CD4-positive, alpha-beta T cell (primary cell): ENCODE results near the gene RGS9. TPM values are rescaled to one million over a fixed set of nuclear protein-coding genes. Genes with fewer than 3 reads are reported as not detected.

Source experiments
- ATAC-seq: fragments of 200-7000 bp; cut with Tn5 transposase; one replicate; pipeline ENCODE4 v1.10.0; 2022; ENCODE audit warnings: mild to moderate bottlenecking; ENCODE audit not compliant: poor library complexity
- CTCF ChIA-PET: fragments of 350-600 bp; sonication (Branson Sonifier 250); formaldehyde crosslinking; loops from one replicate; lab custom pipeline; 2021; ENCODE audit warnings: antibody characterized with exemption, inconsistent platforms; lab: Charles Lee
- POLR2A ChIA-PET: fragments of 350-600 bp; sonication (Branson Sonifier 250); formaldehyde crosslinking; loops from one replicate; lab custom pipeline; 2021; ENCODE audit warnings: antibody characterized with exemption, inconsistent platforms; lab: Charles Lee
- DNase-seq, 14 experiments: peaks; one replicate each; pipeline ENCODE4 v3.0.0-alpha.2; 2013 to 2020; ENCODE audit warnings: mixed read lengths in 2 of 14
- H3K27ac ChIP-seq, 2 donors: one replicate each; pipeline versions ENCODE4 v1.5.1 to v1.7.0; 2013; ENCODE audit warnings: low read length in 2 of 2, low read depth in 1 of 2, mild to moderate bottlenecking in 1 of 2
- H3K27me3 ChIP-seq, 2 experiments: 1 replicate in 1 of 2; 2 replicates in 1 of 2; pipeline versions ENCODE4 v1.6.1 to v1.7.0; 2013; ENCODE audit warnings: low read length in 2 of 2, control low read depth in 1 of 2, mild to moderate bottlenecking in 1 of 2, moderate library complexity in 1 of 2; ENCODE audit not compliant: insufficient read depth in 2 of 2, control insufficient read depth in 1 of 2
- H3K36me3 ChIP-seq: one replicate; pipeline ENCODE4 v1.6.1; 2013; ENCODE audit warnings: low read length, control low read depth; ENCODE audit not compliant: insufficient read depth
- H3K4me1 ChIP-seq: one replicate; pipeline ENCODE4 v1.6.1; 2013; ENCODE audit warnings: low read length, control low read depth; ENCODE audit not compliant: insufficient read depth
- H3K4me3 ChIP-seq: one replicate; pipeline ENCODE4 v1.5.1; 2013; ENCODE audit warnings: mild to moderate bottlenecking, low read length, moderate library complexity
- H3K9me3 ChIP-seq, 2 experiments: 1 replicate in 1 of 2; 2 replicates in 1 of 2; pipeline versions ENCODE4 v1.6.1 to v1.7.0; 2013; ENCODE audit warnings: low read length in 2 of 2, mild to moderate bottlenecking in 2 of 2, control low read depth in 1 of 2, moderate library complexity in 1 of 2; ENCODE audit not compliant: control insufficient read depth in 1 of 2, insufficient read depth in 1 of 2
- H3K27ac Mint-ChIP-seq: one replicate; pipeline ENCODE4 v1.8.0; 2020; ENCODE audit warnings: mixed read lengths
- H3K27me3 Mint-ChIP-seq: one replicate; pipeline ENCODE4 v1.8.0; 2021; ENCODE audit warnings: mixed read lengths
- H3K36me3 Mint-ChIP-seq: one replicate; pipeline ENCODE4 v1.8.0; 2021; ENCODE audit warnings: low read depth, mixed read lengths
- H3K4me1 Mint-ChIP-seq: one replicate; pipeline ENCODE4 v1.8.0; 2021; ENCODE audit warnings: low read depth, mixed read lengths
- H3K4me3 Mint-ChIP-seq: one replicate; pipeline ENCODE4 v1.8.0; 2020; ENCODE audit warnings: mild to moderate bottlenecking, mixed read lengths
- H3K9me3 Mint-ChIP-seq: one replicate; pipeline ENCODE4 v1.8.0; 2020; ENCODE audit warnings: mixed read lengths
- intact Hi-C, 2 experiments: fragments of 100-400 bp; cut with DNase I in 1 of 2; cut with micrococcal nuclease in 1 of 2; formaldehyde crosslinking; loops; one replicate each; pipeline versions ENCODE4 v1.15.1 to v1.9.0; 2023 to 2025; cut with DNase I, micrococcal nuclease
- total RNA-seq, 174 experiments: library from RNA in 2 of 174; stranded (reverse) in 2 of 174; gene quantifications; one replicate each; pipeline ENCODE4 v1.2.3 and lab custom pipeline; 2021 to 2026
- TF ChIP-seq, protein P1 (sequence below): fragments of 200-600 bp; IDR thresholded peaks from one replicate; pipeline ENCODE4 v1.8.0; 2022; ENCODE audit warnings: antibody characterized with exemption, mild to moderate bottlenecking

The RGS9 gene
- total RNA-seq, 2 experiments from 2014 or later: 0.60 to 0.73 TPM

DNA sequence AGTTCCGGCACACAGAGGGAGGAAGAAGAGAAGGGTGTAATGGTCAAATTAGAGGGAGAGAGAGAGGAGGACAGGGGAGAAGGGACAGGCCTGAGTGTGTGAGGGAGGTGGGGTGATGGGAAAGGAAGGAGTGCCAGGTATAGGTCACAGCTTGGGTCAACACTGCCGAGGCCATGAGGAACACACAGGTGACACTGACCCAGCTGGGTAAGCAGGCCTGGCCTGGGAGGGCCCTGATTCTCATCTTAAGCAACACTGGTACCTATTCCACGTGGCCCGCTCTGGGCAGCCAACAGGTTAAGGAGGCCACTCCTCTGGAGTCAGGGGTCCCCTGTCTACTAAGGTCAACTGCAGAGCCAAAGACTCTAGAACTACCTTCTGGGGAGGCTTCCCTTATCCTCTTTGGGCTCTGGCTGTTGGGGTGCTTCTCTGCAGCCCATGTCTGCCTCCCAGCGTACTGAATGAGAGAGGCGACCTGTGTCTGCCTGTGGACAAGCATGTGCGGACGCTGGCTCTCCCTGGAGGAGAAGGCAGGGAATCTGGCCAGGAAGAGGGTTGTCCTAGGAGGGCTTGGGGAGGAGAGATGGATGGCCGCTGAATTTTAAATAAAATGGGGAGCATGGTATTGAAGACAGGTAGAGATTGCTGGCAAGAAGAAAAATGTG, 57.6 kb downstream of the RGS9 start:
- Histone ChIP-seq H3K4me1 (peaks cover 6% of the 10 kb centered on the region), H3K36me3 (no peaks in the 10 kb centered on the region), H3K27me3 (no peaks in the 10 kb centered on the region), H3K4me3 (no peak overlapping the region), H3K9me3 (no peaks in the 10 kb centered on the region), H3K27ac (no peak overlapping the region)
- TF ChIP-seq, protein P1, sequence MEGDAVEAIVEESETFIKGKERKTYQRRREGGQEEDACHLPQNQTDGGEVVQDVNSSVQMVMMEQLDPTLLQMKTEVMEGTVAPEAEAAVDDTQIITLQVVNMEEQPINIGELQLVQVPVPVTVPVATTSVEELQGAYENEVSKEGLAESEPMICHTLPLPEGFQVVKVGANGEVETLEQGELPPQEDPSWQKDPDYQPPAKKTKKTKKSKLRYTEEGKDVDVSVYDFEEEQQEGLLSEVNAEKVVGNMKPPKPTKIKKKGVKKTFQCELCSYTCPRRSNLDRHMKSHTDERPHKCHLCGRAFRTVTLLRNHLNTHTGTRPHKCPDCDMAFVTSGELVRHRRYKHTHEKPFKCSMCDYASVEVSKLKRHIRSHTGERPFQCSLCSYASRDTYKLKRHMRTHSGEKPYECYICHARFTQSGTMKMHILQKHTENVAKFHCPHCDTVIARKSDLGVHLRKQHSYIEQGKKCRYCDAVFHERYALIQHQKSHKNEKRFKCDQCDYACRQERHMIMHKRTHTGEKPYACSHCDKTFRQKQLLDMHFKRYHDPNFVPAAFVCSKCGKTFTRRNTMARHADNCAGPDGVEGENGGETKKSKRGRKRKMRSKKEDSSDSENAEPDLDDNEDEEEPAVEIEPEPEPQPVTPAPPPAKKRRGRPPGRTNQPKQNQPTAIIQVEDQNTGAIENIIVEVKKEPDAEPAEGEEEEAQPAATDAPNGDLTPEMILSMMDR: no peak
- POLR2A ChIA-PET: no interaction called here
- CTCF ChIA-PET: no interaction called here
- intact Hi-C loops: loop anchor here (5.0 kb wide), 2 partner anchors 58 to 418 kb away; partner anchors contain the start of gene RGS9 (in 2 of the 2)
- ATAC-seq (no peak), DNase-seq (no peak)
- no peaks in the 10 kb centered on the region for H3K36me3 Mint-ChIP-seq
- H3K27ac Mint-ChIP-seq: no peak overlapping the region
- H3K4me3 Mint-ChIP-seq: no peak overlapping the region
- no peaks in the 10 kb centered on the region for H3K4me1 Mint-ChIP-seq
- H3K27me3 Mint-ChIP-seq: no peaks in the 10 kb centered on the region
- H3K9me3 Mint-ChIP-seq: no peaks in the 10 kb centered on the region

DNA sequence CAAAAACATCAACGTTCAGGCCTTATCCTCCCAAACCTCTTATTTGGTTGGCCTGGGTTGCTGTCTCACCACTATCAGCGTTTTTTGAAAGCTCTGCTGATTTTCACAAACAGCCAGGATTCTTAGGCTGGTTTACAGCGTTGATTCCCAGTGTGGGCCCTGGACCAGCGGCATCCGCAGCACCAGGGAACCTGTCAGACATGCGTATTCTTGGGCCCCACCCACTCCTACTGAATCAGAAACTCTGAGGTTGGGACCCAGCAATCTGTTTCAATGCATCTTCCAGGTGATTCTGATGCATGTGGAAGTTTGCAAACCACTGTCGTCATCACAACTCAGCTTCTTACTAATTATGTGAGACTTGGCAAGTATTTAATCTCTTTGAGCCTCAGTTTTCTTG, 58.5 kb downstream of the RGS9 start:
- POLR2A ChIA-PET: no interaction called here
- H3K9me3 ChIP-seq: no peaks in the 10 kb centered on the region
- DNase-seq: no peak
- no peak for ATAC-seq
- Mint-ChIP-seq H3K4me3 (no peak overlapping the region), H3K36me3 (no peaks in the 10 kb centered on the region), H3K27me3 (no peaks in the 10 kb centered on the region), H3K4me1 (no peaks in the 10 kb centered on the region), H3K9me3 (no peaks in the 10 kb centered on the region), H3K27ac (no peak overlapping the region)
- intact Hi-C loops: loop anchor here (5.0 kb wide), 2 partner anchors 58 to 418 kb away; partner anchors contain the start of gene RGS9 (in 2 of the 2)
- no peak overlapping the region for H3K4me3 ChIP-seq
- no peaks in the 10 kb centered on the region for H3K36me3 ChIP-seq
- no peak overlapping the region for H3K27ac ChIP-seq
- peaks cover 6% of the 10 kb centered on the region for H3K4me1 ChIP-seq
- TF ChIP-seq, protein P1: no peak
- CTCF ChIA-PET: no interaction called here
- H3K27me3 ChIP-seq: no peaks in the 10 kb centered on the region

DNA sequence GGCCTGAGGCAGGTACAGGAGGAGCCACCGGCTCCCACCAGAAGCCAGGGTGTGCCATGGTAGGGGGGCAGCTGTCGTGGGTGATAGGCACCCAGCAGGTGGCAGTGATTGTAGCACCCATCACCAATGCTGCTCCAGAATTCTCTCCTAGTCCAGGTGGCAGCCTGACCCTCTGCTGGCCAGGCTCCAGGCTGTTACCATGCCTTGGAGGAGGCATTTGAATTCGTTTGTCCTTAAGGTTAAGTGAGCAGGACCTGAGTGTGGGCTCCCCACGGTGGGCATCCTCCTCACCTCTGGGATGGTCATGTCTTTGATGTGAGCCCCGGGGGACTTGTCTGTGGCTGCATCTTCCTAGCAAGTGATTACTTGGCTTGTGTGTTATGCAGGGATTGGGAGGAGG, 59.4 kb downstream of the RGS9 start:
- H3K36me3 Mint-ChIP-seq: no peaks in the 10 kb centered on the region
- Histone ChIP-seq H3K9me3 (no peaks in the 10 kb centered on the region), H3K27ac (no peak overlapping the region), H3K4me1 (peaks cover 6% of the 10 kb centered on the region), H3K4me3 (no peak overlapping the region), H3K27me3 (no peaks in the 10 kb centered on the region), H3K36me3 (no peaks in the 10 kb centered on the region)
- ATAC-seq: no peak
- ChIA-PET POLR2A (no interaction called here), CTCF (no interaction called here)
- no peaks in the 10 kb centered on the region for H3K9me3 Mint-ChIP-seq
- no peak overlapping the region for H3K27ac Mint-ChIP-seq
- TF ChIP-seq, protein P1: no peak
- no peaks in the 10 kb centered on the region for H3K4me1 Mint-ChIP-seq
- H3K4me3 Mint-ChIP-seq: no peak overlapping the region
- DNase-seq: no peak
- intact Hi-C loops: loop anchor here (5.0 kb wide), 2 partner anchors 59 to 419 kb away; partner anchors contain the start of gene RGS9 (in 2 of the 2)
- H3K27me3 Mint-ChIP-seq: no peaks in the 10 kb centered on the region
